Smooth muscle cell (in vitro differentiated cells): Measurements from ENCODE around the gene NTN5. TPM values are rescaled to one million over a fixed set of nuclear protein-coding genes. Genes with fewer than 3 reads are reported as not detected.

ENCODE experiments used
- DNase-seq: peaks from one replicate; lab custom pipeline; 2025; ENCODE audit not compliant: unreplicated experiment; lab: John Stamatoyannopoulos, UW
- H2AFZ ChIP-seq: fragments of 200-600 bp; sonication (generic); 2 replicates; pipeline ENCODE4 v1.6.0; 2016; ENCODE audit warnings: antibody characterized with exemption, low read depth, mild to moderate bottlenecking
- H3F3A ChIP-seq: fragments of 200-600 bp; sonication (generic); 2 replicates; pipeline ENCODE4 v1.6.0; 2017; ENCODE audit warnings: antibody characterized with exemption, low read depth
- H3K27ac ChIP-seq: fragments of 200-600 bp; sonication (generic); 2 replicates; pipeline ENCODE4 v1.5.1; 2016; ENCODE audit warnings: low read depth, mild to moderate bottlenecking
- H3K27me3 ChIP-seq: fragments of 200-600 bp; sonication (generic); 2 replicates; pipeline ENCODE4 v1.6.1; 2016; ENCODE audit warnings: low read depth, mild to moderate bottlenecking
- H3K36me3 ChIP-seq: fragments of 200-600 bp; sonication (generic); 2 replicates; pipeline ENCODE4 v1.5.1; 2016; ENCODE audit warnings: low read depth
- H3K4me1 ChIP-seq: fragments of 200-600 bp; sonication (generic); 2 replicates; pipeline ENCODE4 v1.5.1; 2016; ENCODE audit warnings: low read depth
- H3K4me2 ChIP-seq: fragments of 200-600 bp; sonication (generic); 2 replicates; pipeline ENCODE4 v1.6.0; 2016; ENCODE audit warnings: mild to moderate bottlenecking
- H3K4me3 ChIP-seq: fragments of 200-600 bp; sonication (generic); 2 replicates; pipeline ENCODE4 v1.5.1; 2016; ENCODE audit warnings: mild to moderate bottlenecking
- H3K79me2 ChIP-seq: fragments of 200-600 bp; sonication (generic); 2 replicates; pipeline ENCODE4 v1.6.0; 2016; ENCODE audit warnings: low read depth, mild to moderate bottlenecking
- H3K9ac ChIP-seq: fragments of 200-600 bp; sonication (generic); 2 replicates; pipeline ENCODE4 v1.6.0; 2016; ENCODE audit warnings: low read depth
- H3K9me3 ChIP-seq: fragments of 200-600 bp; sonication (generic); replicated peaks from 2 replicates; pipeline ENCODE4 v1.5.1; 2016; ENCODE audit warnings: low read depth
- H4K20me1 ChIP-seq: fragments of 200-600 bp; sonication (generic); 2 replicates; pipeline ENCODE4 v1.6.0; 2016; ENCODE audit warnings: low read depth
- CTCF ChIP-seq: fragments of 200-600 bp; sonication (generic); IDR thresholded peaks from 2 replicates; pipeline ENCODE4 v1.5.1; 2017; ENCODE audit warnings: borderline replicate concordance, mild to moderate bottlenecking, antibody characterized with exemption; ENCODE audit not compliant: insufficient read depth, poor library complexity, severe bottlenecking
- WGBS: methylation state at CpG from one replicate; pipeline ENCODE4 v1.1.7; 2016; ENCODE audit warnings: low lambda C conversion rate; 5-methylcytosine and 5-hydroxymethylcytosine counted together
- polyA plus RNA-seq: library from polyadenylated mRNA; unstranded; fragments of >200 nt; fragmentation: Nextera tagmentation; extraction: Ambion mirVana; gene quantifications from 2 replicates; pipeline ENCODE4 v1.2.1, GENCODE V29; 2016
- total RNA-seq: library from RNA; depleted of rRNA; stranded (reverse); fragments of >200 nt; gene quantifications from 2 replicates; pipeline ENCODE4 v1.2.3, GENCODE V29; 2014

Gene NTN5
- total and polyA plus RNA-seq, 2 experiments from 2014 or later, result 0.22 TPM; not detected in 1

- Histone ChIP-seq H3K4me1 (no peaks in the 10 kb centered on the region), H3K27ac (no peak overlapping the region), H2AFZ (no peak overlapping the region), H3K4me3 (no peak overlapping the region), H3K9me3 (no peaks in the 10 kb centered on the region), H3K79me2 (no peaks in the 10 kb centered on the region), H3F3A (no peaks in the 10 kb centered on the region), H3K4me2 (no peak overlapping the region), H3K36me3 (no peaks in the 10 kb centered on the region), H3K27me3 (no peaks in the 10 kb centered on the region), H4K20me1 (no peaks in the 10 kb centered on the region), H3K9ac (no peak overlapping the region)
- TF ChIP-seq CTCF, result no peak
- 79% methylated on average over 2 of the region's 2 CpGs for WGBS
- no peak for DNase-seq
These were observed 32.6 kb upstream of the NTN5 start for GRCh38 chr19:48705431-48705830.

GRCh38 chr19:48703316-48703715, 30.5 kb upstream of the NTN5 start:
- no peak overlapping the region for H2AFZ ChIP-seq
- TF ChIP-seq CTCF, result no peak

GRCh38 chr19:48702701-48703100, 29.9 kb upstream of the NTN5 start:
- H3K4me2 ChIP-seq, result no peak overlapping the region
- H3K79me2 ChIP-seq, result no peaks in the 10 kb centered on the region
- WGBS, result 95% methylated on average over 13 of the region's 13 CpGs
- H3K4me3 ChIP-seq, result no peak overlapping the region
- H3K4me1 ChIP-seq, result no peaks in the 10 kb centered on the region
- no peaks in the 10 kb centered on the region for H3F3A ChIP-seq
- no peaks in the 10 kb centered on the region for H3K36me3 ChIP-seq
- H4K20me1 ChIP-seq, result no peaks in the 10 kb centered on the region
- H3K9ac ChIP-seq, result no peak overlapping the region
- no peak overlapping the region for H2AFZ ChIP-seq
- no peak for DNase-seq
- H3K27me3 ChIP-seq, result no peaks in the 10 kb centered on the region
- H3K27ac ChIP-seq, result no peak overlapping the region
- no peaks in the 10 kb centered on the region for H3K9me3 ChIP-seq
- TF ChIP-seq CTCF, result no peak

More at GRCh38 chr19:48703316-48703715, 30.5 kb upstream of the NTN5 start:
- Histone ChIP-seq H3K4me1 (no peaks in the 10 kb centered on the region), H3F3A (no peaks in the 10 kb centered on the region), H4K20me1 (no peaks in the 10 kb centered on the region), H3K27ac (no peak overlapping the region), H3K9me3 (no peaks in the 10 kb centered on the region), H3K27me3 (no peaks in the 10 kb centered on the region), H3K9ac (no peak overlapping the region), H3K4me3 (no peak overlapping the region), H3K79me2 (no peaks in the 10 kb centered on the region), H3K36me3 (no peaks in the 10 kb centered on the region), H3K4me2 (no peak overlapping the region)
- WGBS, result 95% methylated on average over 23 of the region's 23 CpGs
- no peak for DNase-seq

- Histone ChIP-seq H3K4me1 (peaks cover 10% of the 10 kb centered on the region), H3K36me3 (no peaks in the 10 kb centered on the region), H3K9ac (no peak overlapping the region), H4K20me1 (peaks cover 7% of the 10 kb centered on the region), H2AFZ (no peak overlapping the region), H3K4me3 (no peak overlapping the region), H3K9me3 (no peaks in the 10 kb centered on the region), H3K27me3 (peaks cover 22% of the 10 kb centered on the region), H3F3A (no peaks in the 10 kb centered on the region), H3K4me2 (no peak overlapping the region), H3K27ac (no peak overlapping the region), H3K79me2 (no peaks in the 10 kb centered on the region)
- TF ChIP-seq CTCF, result no peak
- no peak for DNase-seq
- WGBS, result 82% methylated on average over 4 of the region's 4 CpGs
These were observed 25.2 kb upstream of the NTN5 start for GRCh38 chr19:48698046-48698445.
